ENCODE measurements around the gene RNF213.

The RNF213 gene

DNA sequence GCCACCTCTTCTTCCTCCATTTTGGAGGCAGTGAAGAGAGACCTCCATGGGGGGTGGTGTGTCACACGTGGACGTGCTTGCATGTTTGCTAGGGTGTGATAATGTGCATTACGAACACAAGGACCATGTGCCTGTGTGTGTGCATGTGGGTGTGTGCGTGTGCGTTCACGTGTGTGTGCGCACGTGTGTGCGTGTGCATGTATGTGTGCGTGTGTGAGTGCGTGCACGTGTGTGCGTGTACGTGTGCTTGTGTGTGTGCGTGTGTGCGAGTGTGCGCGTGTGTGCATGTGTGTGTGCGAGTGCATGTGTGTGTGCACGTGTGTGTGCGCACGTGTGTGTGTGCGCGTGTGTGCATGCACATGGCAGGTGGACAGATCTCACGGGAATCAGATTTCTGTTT, 29.5 kb downstream of the RNF213 start:
- no peak for DNase-seq (ENCODE audit: low spot score)
- TF ChIP-seq, protein P1, sequence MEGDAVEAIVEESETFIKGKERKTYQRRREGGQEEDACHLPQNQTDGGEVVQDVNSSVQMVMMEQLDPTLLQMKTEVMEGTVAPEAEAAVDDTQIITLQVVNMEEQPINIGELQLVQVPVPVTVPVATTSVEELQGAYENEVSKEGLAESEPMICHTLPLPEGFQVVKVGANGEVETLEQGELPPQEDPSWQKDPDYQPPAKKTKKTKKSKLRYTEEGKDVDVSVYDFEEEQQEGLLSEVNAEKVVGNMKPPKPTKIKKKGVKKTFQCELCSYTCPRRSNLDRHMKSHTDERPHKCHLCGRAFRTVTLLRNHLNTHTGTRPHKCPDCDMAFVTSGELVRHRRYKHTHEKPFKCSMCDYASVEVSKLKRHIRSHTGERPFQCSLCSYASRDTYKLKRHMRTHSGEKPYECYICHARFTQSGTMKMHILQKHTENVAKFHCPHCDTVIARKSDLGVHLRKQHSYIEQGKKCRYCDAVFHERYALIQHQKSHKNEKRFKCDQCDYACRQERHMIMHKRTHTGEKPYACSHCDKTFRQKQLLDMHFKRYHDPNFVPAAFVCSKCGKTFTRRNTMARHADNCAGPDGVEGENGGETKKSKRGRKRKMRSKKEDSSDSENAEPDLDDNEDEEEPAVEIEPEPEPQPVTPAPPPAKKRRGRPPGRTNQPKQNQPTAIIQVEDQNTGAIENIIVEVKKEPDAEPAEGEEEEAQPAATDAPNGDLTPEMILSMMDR (IDR thresholded peaks at IDR 0.05; ENCODE audit: extremely low read depth, missing control alignments) = no peak

DNA sequence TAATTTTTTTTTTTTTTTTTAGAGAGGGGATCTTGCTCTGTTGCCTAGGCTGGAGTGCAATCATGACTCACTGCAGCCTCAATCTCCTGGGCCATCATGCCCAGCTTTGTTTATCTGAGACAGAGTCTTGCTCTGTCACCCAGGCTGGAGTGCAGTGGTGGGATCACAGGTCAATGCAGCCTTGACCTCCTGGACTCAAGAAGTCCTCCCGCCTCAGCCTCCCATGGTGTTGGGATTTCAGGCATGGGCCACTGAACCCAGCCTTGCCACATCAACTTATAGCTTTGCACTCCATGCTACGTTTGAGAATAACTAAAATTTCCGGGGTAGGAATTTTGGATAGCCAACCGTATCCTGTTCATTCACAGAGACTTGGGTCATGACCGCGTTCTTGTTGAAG, 30.6 kb downstream of the RNF213 start:
- TF ChIP-seq, protein P1 (IDR thresholded peaks at IDR 0.05; ENCODE audit: extremely low read depth, missing control alignments) = no peak
- DNase-seq (ENCODE audit: low spot score) = no peak

DNA sequence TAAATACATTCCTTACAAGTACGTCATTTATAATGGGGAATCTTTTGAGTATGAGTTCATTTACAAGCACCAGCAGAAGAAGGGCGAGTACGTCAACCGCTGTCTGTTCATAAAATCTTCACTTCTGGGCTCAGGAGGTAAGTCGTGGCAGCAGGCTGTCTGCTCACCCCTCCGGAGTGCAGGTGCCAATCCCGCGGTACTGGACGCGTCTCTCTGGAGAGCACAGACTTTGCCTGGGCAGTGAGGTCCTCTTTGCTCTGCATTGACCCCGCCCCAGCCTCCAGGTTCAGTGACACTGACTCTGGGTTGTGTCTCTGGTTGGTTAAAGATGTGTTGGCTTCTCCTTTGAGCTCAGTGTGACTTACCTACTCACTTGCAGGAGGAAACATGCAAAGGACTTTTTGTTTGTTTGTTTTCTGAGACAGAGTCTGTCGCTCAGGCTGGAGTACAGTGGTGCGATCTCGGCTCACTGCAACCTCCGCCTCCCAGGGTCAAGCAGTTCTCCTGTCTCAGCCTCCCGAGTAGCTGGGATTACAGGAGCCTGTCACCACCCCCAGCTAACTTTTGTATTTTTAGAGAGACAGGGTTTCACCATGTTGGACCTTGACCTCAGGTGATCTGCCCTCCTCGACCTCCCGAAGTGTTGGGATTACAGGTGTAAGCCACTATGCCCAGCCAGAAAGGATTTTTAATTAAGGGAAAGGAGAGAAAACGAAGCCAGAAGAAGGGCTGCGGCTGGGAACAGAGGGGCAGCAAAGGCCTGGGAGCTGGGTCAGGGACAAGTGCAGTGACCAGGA, 31.2 kb downstream of the RNF213 start:
- TF ChIP-seq, protein P1 (IDR thresholded peaks at IDR 0.05; ENCODE audit: extremely low read depth, missing control alignments) = no peak

DNA sequence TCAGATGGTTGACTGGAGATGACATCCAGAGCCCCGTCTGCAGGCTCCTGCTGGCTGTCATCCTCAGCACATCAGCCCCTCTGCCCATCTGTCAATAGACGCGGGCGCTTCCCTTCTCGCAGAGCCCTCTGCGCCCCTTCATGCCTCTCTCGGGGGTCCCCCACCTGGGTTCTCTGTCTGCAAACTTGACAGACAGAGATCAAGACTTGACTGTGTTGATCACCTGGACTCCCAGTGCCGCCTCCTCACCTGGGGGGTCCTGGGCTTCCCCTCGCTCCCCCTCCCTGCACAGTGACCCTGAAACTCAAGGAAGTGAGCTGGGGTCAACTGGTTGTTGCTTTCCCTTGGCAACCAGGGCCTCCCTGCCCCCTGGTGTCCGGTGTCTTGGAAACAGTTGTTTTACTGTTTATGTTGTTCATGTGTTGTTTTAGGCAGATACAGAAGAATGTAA, 31.9 kb downstream of the RNF213 start:
- TF ChIP-seq, protein P1 (IDR thresholded peaks at IDR 0.05; ENCODE audit: extremely low read depth, missing control alignments) = no peak
- DNase-seq (ENCODE audit: low spot score) = no peak

More for the DNA sequence above, 31.2 kb downstream of the RNF213 start:
- no peak for DNase-seq (ENCODE audit: low spot score)

DNA sequence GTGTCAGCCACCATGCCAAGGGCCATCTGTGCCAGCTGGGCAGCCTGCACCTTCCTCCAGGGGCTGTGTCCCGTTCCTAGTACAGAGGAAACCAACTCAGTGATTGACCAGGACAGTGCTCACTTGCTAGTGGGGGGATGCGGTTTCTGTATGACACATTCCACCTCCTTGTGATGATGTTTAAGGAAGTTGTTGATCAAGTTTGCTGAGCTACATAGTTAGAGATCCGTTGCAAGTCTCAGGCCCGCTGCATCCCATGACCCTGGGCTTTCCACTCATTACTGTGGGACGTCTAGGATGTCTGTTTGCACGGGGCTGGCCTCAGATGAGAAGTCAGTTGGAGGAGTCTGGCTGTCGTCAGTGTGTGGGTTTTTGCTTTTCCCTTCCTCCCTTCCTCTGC, 33.6 kb downstream of the RNF213 start:
- TF ChIP-seq, protein P1 (IDR thresholded peaks at IDR 0.05; ENCODE audit: extremely low read depth, missing control alignments) = no peak

DNA sequence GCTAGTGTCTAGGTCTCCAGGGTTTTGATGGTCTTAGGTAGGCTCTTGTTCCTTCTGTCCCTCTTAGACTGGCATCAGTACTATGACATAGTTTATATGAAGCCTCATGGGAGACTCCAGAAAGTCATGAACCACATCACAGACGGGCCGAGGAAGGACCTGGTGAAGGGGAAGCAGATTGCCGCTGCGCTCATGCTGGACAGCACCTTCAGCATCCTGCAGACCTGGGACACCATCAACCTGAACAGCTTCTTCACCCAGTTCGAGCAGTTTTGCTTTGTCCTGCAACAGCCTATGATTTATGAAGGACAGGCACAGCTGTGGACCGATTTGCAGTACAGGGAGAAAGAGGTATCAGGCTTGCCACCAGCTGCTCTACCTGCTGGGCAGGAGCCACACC, 34.0 kb downstream of the RNF213 start:
- no peak for DNase-seq (ENCODE audit: low spot score)
- TF ChIP-seq, protein P1 (IDR thresholded peaks at IDR 0.05; ENCODE audit: extremely low read depth, missing control alignments) = no peak

More for the DNA sequence above, 33.6 kb downstream of the RNF213 start:
- no peak for DNase-seq (ENCODE audit: low spot score)

DNA sequence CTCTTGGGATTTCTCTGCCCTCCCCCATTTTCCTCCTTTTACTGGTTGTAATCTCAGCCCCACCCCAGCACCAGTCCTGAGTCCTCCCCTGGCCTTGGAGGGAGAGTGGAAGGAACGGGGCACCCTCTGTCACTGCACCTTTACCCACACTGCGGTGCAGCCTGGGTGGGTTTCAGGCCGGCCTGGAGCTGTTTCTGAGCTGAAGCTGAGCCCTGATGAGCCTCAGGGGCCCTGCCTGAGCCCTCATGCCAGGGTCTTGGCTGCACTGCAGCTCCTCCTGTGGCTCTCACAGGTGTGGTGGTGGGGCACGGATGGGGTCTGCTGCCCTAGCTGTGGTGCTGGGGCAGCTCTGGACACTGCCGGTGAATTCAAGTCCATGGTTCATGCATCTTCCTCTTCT, 34.5 kb downstream of the RNF213 start:
- no peak for DNase-seq (ENCODE audit: low spot score)

More for the DNA sequence above, 34.5 kb downstream of the RNF213 start:
- TF ChIP-seq, protein P1 (IDR thresholded peaks at IDR 0.05; ENCODE audit: extremely low read depth, missing control alignments) = no peak

All from GM20000 (cell line).